Measurements from ENCODE around the gene SP1.
"Not testable (repeated sequence)": the region's sequence is repeated elsewhere in the genome, so short reads cannot be mapped to it uniquely, and the experiment has no call there.

- TF ChIP-seq CTCF (conservative IDR thresholded peaks at IDR 0.05; ENCODE audit: low read depth in 2 of 2); REST (IDR thresholded peaks at IDR 0.05; ENCODE audit: unreplicated experiment); EZH2 (IDR thresholded peaks at IDR 0.05; ENCODE audit: low read depth, unreplicated experiment); NANOG (IDR thresholded peaks at IDR 0.05; ENCODE audit: borderline replicate concordance); POLR2AphosphoS5 (IDR thresholded peaks at IDR 0.05; ENCODE audit: low read depth); CREB1 (CRISPR knock-in tag; IDR thresholded peaks at IDR 0.05; ENCODE audit: low read depth); ZNF114 (CRISPR knock-in tag; IDR thresholded peaks at IDR 0.05): not testable (repeated sequence)
- TF ChIP-seq, protein P1, sequence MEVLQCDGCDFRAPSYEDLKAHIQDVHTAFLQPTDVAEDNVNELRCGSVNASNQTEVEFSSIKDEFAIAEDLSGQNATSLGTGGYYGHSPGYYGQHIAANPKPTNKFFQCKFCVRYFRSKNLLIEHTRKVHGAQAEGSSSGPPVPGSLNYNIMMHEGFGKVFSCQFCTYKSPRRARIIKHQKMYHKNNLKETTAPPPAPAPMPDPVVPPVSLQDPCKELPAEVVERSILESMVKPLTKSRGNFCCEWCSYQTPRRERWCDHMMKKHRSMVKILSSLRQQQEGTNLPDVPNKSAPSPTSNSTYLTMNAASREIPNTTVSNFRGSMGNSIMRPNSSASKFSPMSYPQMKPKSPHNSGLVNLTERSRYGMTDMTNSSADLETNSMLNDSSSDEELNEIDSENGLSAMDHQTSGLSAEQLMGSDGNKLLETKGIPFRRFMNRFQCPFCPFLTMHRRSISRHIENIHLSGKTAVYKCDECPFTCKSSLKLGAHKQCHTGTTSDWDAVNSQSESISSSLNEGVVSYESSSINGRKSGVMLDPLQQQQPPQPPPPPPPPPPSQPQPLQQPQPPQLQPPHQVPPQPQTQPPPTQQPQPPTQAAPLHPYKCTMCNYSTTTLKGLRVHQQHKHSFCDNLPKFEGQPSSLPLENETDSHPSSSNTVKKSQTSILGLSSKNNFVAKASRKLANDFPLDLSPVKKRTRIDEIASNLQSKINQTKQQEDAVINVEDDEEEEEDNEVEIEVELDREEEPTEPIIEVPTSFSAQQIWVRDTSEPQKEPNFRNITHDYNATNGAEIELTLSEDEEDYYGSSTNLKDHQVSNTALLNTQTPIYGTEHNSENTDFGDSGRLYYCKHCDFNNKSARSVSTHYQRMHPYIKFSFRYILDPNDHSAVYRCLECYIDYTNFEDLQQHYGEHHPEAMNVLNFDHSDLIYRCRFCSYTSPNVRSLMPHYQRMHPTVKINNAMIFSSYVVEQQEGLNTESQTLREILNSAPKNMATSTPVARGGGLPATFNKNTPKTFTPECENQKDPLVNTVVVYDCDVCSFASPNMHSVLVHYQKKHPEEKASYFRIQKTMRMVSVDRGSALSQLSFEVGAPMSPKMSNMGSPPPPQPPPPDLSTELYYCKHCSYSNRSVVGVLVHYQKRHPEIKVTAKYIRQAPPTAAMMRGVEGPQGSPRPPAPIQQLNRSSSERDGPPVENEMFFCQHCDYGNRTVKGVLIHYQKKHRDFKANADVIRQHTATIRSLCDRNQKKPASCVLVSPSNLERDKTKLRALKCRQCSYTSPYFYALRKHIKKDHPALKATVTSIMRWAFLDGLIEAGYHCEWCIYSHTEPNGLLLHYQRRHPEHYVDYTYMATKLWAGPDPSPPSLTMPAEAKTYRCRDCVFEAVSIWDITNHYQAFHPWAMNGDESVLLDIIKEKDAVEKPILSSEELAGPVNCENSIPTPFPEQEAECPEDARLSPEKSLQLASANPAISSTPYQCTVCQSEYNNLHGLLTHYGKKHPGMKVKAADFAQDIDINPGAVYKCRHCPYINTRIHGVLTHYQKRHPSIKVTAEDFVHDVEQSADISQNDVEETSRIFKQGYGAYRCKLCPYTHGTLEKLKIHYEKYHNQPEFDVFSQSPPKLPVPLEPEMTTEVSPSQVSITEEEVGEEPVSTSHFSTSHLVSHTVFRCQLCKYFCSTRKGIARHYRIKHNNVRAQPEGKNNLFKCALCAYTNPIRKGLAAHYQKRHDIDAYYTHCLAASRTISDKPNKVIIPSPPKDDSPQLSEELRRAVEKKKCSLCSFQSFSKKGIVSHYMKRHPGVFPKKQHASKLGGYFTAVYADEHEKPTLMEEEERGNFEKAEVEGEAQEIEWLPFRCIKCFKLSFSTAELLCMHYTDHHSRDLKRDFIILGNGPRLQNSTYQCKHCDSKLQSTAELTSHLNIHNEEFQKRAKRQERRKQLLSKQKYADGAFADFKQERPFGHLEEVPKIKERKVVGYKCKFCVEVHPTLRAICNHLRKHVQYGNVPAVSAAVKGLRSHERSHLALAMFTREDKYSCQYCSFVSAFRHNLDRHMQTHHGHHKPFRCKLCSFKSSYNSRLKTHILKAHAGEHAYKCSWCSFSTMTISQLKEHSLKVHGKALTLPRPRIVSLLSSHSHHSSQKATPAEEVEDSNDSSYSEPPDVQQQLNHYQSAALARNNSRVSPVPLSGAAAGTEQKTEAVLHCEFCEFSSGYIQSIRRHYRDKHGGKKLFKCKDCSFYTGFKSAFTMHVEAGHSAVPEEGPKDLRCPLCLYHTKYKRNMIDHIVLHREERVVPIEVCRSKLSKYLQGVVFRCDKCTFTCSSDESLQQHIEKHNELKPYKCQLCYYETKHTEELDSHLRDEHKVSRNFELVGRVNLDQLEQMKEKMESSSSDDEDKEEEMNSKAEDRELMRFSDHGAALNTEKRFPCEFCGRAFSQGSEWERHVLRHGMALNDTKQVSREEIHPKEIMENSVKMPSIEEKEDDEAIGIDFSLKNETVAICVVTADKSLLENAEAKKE (CRISPR knock-in tag; IDR thresholded peaks at IDR 0.05): not testable (repeated sequence)
These were observed 22.4 kb downstream of the SP1 start for GRCh38 chr12:53402351-53402750.

Data from GM23338 (cell line).